H1 (cell line): ENCODE data around the gene TEX22. TPM values are rescaled to one million over a fixed set of nuclear protein-coding genes. Genes with fewer than 3 reads are reported as not detected.

ENCODE experiments used
- BCL11A ChIP-seq, 2 experiments: IDR thresholded peaks; one replicate each; pipeline ENCODE4 v1.6.1; 2011; ENCODE audit warnings: low read depth in 2 of 2, low read length in 2 of 2, mild to moderate bottlenecking in 2 of 2
- CHD1 ChIP-seq: IDR thresholded peaks from 2 replicates; pipeline ENCODE4 v1.6.1; 2012; ENCODE audit warnings: low read depth, low read length, improper control_type of control experiment
- EGR1 ChIP-seq: IDR thresholded peaks from 2 replicates; pipeline ENCODE4 v1.6.1; 2011; ENCODE audit warnings: low read depth, low read length, borderline replicate concordance
- EP300 ChIP-seq, 2 experiments: IDR thresholded peaks; 1 replicate in 1 of 2; 2 replicates in 1 of 2; pipeline ENCODE4 v1.6.1; 2011 to 2012; ENCODE audit warnings: low read depth in 2 of 2, low read length in 2 of 2, mild to moderate bottlenecking in 2 of 2, borderline replicate concordance in 1 of 2, inconsistent platforms in 1 of 2, moderate library complexity in 1 of 2
- GABPA ChIP-seq: IDR thresholded peaks from 2 replicates; pipeline ENCODE4 v1.6.1; 2011; ENCODE audit warnings: mild to moderate bottlenecking, low read length, moderate library complexity, borderline replicate concordance; ENCODE audit not compliant: insufficient read depth
- HDAC2 ChIP-seq, 2 experiments: fragments of 300-600 bp in 1 of 2; sonication (generic) in 1 of 2; IDR thresholded peaks; 2 replicates each; pipeline ENCODE4 v1.6.1; 2011 to 2012; ENCODE audit warnings: low read depth in 2 of 2, low read length in 2 of 2, mild to moderate bottlenecking in 2 of 2, moderate library complexity in 2 of 2, borderline replicate concordance in 1 of 2, inconsistent platforms in 1 of 2
- KDM1A ChIP-seq: fragments of 200-600, 300-600 bp; sonication (generic); IDR thresholded peaks from 2 replicates; pipeline ENCODE4 v1.7.1; 2016; ENCODE audit warnings: mild to moderate bottlenecking, low read length, borderline replicate concordance
- NANOG ChIP-seq: IDR thresholded peaks from 2 replicates; pipeline ENCODE4 v1.6.1; 2011; ENCODE audit warnings: low read length, low read depth, mild to moderate bottlenecking, inconsistent platforms; ENCODE audit not compliant: insufficient read depth, poor library complexity, severe bottlenecking
- polyA plus RNA-seq, 7 experiments: library from polyadenylated mRNA; depleted of rRNA in 3 of 7; stranded (reverse) in 5 of 7; unstranded in 2 of 7; fragments of >200 nt in 5 of 7; fragments of 200-250 nt in 2 of 7; gene quantifications; 1 replicate in 5 of 7; 2 replicates in 1 of 7; 4 replicates in 1 of 7; pipeline versions ENCODE4 v1.2.1 to v1.2.3, GENCODE V29; 2011 to 2013; ENCODE audit warnings: missing spikeins in 2 of 7, mixed read lengths in 2 of 7
- total RNA-seq: library from RNA; stranded (reverse); fragmentation: NEBNext Ultra II Directional; extraction: Animal tissue kit (Norgen Biotek cat#: 25700); gene quantifications from 2 replicates; pipeline ENCODE4 v1.2.1, GENCODE V29; 2021
- TF ChIP-seq, protein P1 (sequence below): fragments of 300-600 bp; sonication (generic); IDR thresholded peaks from 2 replicates; pipeline ENCODE4 v1.7.1; 2012; ENCODE audit warnings: low read length, moderate library complexity, mild to moderate bottlenecking, inconsistent platforms; ENCODE audit not compliant: insufficient replicate concordance

TEX22 gene
- total and polyA plus RNA-seq, 2 of the 8 experiments (the other 6 are each of a cell fraction or from before 2014, with no cell fraction given), result 0.24 to 0.39 TPM

DNA sequence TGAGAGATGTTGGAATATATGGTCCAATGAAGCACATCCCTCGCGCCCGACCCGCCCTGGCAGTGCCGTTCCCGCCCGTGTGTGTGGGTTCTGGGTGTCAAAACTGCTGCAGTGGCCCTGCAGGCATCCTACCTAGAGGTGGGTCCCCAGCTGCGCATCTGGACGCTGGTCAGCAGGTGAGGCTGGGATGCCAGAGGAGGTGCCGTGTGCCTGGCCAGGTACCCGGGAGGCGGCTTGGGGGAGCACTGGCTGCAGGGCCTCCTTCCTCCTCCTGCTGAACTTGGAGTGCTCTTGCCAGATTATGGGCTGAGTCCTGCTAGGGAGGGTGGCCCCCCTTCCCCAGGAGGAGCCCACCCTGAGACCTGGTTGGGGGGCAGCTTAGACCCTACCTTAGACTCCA is 26.5 kb downstream of the TEX22 start (continued):
- TF ChIP-seq, protein P1, sequence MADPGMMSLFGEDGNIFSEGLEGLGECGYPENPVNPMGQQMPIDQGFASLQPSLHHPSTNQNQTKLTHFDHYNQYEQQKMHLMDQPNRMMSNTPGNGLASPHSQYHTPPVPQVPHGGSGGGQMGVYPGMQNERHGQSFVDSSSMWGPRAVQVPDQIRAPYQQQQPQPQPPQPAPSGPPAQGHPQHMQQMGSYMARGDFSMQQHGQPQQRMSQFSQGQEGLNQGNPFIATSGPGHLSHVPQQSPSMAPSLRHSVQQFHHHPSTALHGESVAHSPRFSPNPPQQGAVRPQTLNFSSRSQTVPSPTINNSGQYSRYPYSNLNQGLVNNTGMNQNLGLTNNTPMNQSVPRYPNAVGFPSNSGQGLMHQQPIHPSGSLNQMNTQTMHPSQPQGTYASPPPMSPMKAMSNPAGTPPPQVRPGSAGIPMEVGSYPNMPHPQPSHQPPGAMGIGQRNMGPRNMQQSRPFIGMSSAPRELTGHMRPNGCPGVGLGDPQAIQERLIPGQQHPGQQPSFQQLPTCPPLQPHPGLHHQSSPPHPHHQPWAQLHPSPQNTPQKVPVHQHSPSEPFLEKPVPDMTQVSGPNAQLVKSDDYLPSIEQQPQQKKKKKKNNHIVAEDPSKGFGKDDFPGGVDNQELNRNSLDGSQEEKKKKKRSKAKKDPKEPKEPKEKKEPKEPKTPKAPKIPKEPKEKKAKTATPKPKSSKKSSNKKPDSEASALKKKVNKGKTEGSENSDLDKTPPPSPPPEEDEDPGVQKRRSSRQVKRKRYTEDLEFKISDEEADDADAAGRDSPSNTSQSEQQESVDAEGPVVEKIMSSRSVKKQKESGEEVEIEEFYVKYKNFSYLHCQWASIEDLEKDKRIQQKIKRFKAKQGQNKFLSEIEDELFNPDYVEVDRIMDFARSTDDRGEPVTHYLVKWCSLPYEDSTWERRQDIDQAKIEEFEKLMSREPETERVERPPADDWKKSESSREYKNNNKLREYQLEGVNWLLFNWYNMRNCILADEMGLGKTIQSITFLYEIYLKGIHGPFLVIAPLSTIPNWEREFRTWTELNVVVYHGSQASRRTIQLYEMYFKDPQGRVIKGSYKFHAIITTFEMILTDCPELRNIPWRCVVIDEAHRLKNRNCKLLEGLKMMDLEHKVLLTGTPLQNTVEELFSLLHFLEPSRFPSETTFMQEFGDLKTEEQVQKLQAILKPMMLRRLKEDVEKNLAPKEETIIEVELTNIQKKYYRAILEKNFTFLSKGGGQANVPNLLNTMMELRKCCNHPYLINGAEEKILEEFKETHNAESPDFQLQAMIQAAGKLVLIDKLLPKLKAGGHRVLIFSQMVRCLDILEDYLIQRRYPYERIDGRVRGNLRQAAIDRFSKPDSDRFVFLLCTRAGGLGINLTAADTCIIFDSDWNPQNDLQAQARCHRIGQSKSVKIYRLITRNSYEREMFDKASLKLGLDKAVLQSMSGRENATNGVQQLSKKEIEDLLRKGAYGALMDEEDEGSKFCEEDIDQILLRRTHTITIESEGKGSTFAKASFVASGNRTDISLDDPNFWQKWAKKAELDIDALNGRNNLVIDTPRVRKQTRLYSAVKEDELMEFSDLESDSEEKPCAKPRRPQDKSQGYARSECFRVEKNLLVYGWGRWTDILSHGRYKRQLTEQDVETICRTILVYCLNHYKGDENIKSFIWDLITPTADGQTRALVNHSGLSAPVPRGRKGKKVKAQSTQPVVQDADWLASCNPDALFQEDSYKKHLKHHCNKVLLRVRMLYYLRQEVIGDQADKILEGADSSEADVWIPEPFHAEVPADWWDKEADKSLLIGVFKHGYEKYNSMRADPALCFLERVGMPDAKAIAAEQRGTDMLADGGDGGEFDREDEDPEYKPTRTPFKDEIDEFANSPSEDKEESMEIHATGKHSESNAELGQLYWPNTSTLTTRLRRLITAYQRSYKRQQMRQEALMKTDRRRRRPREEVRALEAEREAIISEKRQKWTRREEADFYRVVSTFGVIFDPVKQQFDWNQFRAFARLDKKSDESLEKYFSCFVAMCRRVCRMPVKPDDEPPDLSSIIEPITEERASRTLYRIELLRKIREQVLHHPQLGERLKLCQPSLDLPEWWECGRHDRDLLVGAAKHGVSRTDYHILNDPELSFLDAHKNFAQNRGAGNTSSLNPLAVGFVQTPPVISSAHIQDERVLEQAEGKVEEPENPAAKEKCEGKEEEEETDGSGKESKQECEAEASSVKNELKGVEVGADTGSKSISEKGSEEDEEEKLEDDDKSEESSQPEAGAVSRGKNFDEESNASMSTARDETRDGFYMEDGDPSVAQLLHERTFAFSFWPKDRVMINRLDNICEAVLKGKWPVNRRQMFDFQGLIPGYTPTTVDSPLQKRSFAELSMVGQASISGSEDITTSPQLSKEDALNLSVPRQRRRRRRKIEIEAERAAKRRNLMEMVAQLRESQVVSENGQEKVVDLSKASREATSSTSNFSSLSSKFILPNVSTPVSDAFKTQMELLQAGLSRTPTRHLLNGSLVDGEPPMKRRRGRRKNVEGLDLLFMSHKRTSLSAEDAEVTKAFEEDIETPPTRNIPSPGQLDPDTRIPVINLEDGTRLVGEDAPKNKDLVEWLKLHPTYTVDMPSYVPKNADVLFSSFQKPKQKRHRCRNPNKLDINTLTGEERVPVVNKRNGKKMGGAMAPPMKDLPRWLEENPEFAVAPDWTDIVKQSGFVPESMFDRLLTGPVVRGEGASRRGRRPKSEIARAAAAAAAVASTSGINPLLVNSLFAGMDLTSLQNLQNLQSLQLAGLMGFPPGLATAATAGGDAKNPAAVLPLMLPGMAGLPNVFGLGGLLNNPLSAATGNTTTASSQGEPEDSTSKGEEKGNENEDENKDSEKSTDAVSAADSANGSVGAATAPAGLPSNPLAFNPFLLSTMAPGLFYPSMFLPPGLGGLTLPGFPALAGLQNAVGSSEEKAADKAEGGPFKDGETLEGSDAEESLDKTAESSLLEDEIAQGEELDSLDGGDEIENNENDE, result no peak
- TF ChIP-seq NANOG (no peak), HDAC2 (IDR thresholded peaks at IDR 0.05; ENCODE audit: borderline replicate concordance in 1 of 2, low read depth in 2 of 2, low read length in 2 of 2) (no peak), KDM1A (no peak), CHD1 (no peak), GABPA (no peak), EP300 (IDR thresholded peaks at IDR 0.05; ENCODE audit: borderline replicate concordance in 1 of 2, low read depth in 2 of 2, low read length in 2 of 2) (no peak), BCL11A (IDR thresholded peaks at IDR 0.05; ENCODE audit: low read depth in 2 of 2, low read length in 2 of 2) (no peak), EGR1 (no peak)
